HG03520 (cell line): ENCODE data around the gene YPEL2.
"Not testable (repeated sequence)": the region's sequence is repeated elsewhere in the genome, so short reads cannot be mapped to it uniquely, and the experiment has no call there.

Experiments
- ATAC-seq: cut with Tn5 transposase; IDR thresholded peaks from one replicate; pipeline ENCODE4 v1.9.1; 2021; ENCODE audit warnings: mild to moderate bottlenecking, moderate library complexity; ENCODE audit not compliant: unreplicated experiment

The YPEL2 gene, protein sequence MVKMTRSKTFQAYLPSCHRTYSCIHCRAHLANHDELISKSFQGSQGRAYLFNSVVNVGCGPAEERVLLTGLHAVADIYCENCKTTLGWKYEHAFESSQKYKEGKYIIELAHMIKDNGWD

DNA sequence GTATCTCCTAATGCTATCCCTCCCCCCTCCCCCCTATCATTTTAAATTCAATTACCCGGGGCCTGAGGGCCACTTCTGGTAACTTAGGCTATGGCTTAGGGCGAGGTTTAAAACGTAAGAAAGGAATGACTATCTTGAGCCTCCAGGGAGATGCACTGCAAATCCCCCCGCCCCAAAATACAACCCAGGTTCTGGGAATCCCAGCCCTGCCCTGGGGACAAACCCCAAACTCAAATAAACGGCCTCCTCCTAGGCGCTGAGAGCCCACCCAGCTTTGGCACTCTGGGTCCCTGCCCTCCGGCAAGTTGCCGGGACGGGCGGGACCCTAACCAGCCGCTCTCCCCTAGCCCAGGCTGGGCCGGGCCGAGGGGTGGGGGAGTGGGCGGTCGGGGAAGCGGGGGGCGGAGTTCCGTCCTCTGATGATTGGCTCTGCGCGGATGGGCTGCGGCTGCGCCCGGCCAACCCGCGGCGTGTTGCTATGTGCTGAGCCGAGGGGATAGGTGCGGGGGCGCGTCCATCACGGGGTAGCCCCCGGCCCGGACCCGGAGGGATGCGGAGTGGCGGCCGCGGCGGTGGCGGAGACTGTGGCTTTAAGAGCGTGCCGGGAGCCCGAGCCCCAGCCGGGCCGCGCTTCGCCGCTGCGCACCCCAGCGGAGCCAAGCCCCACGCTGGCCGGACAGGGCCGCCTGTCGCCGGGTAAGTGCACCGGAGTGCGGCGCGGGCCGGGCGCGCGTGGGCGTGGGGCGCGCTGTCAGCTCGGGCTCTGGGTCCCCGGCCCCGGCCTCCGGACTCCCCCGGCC is at the start of gene YPEL2:
TSS of gene YPEL2 (plus strand) at position 527 of the 800 bp plus-strand sequence. CDS start 21,755 bp downstream, outside the sequence.
- ATAC-seq: peak; percentile 93

DNA sequence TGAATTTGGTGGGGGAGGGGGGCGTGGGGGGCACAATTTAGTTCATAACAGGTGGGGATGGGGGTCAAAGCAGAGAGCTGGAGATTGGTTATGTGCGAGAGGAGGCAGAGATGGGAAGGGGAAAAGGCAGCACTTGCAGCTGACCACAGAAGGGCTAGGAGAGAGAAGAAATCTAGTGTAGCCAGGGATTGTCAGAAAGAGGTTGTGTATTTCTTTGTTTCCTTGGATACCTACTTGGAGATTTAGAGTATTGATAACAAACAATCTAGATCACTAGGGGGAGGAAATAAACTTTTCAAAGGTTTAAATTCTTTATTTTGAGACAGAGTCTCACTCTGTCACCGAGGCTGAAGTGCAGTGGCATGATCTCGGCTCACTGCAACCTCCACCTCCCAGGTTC is 47.1 kb upstream of the YPEL2 start:
- no peak for ATAC-seq

DNA sequence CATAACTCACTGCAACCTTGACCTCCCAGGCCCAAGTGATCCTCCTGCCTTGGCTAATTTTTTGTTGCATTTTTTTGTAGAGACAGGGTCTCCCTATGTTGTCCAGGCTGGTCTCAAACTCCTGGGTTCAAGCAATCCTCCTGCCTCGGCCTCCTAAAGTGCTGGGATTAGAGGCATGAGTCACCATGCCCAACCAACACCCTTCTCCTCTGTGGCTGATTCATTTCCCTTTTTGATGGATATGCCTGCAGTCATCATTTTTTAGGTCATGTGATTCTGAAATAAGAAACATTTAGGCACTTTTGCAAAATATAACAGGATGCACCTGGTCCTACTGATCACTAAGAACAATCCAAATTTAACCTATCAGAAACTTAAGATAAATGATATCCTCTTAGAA is 44.0 kb upstream of the YPEL2 start:
- no peak for ATAC-seq

DNA sequence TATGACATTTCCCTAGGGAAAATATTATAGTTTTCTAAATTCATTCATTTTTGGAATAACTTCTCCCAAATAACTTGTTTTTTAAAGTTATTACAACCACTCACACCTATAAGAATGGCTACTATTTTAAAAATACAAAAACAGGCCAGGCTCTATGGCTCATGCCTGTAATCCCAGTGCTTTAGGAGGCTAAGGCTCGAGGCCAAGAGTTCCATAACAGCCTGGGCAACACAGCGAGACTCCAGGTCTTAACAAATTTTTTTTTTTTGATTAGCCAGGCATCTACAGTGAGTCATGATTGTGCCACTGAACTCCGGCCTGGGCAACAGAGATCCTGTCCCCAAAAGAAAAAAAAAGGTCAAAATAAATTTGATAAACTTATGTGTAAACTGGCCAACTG is 43.6 kb upstream of the YPEL2 start:
- ATAC-seq: no peak

DNA sequence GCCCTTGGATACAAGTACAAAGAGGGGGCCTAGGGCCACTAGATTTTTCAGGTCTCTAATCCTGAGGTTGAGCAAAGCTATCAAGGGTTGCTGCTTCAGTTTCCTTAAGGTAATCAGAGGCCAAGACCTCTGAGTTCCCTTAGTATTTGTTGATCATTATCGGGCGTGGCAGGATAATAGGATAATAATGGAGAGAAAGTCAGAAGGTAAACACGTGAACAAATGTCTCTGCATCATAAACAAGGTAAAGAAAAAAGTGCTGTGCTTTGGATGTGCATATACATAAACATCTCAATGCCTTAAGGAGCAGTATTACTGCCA is 41.5 kb upstream of the YPEL2 start:
- ATAC-seq: no peak

DNA sequence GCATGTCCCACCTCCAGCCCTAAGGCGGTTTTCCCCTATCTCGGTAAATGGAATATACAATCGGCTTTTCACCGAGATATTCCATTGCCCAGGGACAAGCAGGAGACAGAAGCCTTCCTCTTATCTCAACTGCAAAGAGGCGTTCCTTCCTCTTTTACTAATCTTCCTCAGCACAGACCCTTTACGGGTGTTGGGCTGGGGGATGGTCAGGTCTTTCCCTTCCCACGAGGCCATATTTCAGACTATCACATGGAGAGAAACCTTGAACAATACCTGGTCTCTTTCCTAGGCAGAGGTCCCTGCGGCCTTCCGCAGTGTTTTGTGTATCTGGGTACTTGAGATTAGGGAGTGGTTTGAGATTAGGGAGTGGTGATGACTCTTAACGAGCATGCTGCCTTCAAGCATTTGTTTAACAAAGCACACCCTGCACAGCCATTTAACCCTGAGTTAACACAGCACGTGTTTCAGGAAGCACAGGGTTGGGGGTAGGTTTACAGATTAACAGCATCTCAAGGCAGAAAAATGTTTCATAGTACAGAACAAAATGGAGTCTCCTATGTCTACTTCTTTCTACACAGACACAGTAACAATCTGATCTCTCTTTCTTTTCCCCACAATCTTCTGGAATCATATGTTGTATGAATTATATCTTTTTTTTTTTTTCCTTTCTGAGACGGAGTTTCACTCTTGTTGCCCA is 41.0 kb upstream of the YPEL2 start:
- ATAC-seq: not testable (repeated sequence)

DNA sequence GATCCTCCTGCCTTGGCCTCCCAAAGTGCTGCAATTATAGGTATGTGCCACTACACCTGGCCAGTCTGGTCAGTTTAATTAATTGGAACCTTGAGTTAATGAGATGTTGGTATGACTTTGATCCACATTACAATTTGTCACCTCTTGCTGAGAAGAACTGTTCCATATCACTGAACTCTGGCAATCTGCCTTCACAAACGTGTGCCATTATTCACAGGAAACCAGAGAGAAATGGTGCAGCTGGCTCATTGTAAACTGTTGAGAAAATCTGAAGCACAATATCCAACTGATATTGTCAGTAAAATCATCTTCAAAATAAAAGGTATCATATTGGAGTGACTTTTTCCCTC is 39.3 kb upstream of the YPEL2 start:
- ATAC-seq: no peak

DNA sequence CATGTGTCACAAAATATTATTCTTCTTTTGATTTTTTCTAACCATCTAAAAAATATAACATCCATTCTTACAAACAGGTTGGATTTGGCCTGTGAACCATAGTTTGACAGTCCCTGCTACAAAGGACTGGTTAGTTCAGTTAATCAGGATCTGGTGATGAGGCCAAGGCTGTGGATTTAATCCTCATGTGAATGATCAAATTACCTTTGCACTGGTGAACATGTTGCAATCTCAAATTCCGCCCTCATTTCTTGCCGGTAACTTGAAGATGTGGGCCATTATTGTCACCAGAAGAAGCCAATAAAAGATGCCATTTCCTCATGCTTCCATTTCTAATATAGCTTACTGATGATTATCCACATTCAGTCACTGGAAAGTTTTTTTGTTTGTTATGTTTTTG is 35.3 kb upstream of the YPEL2 start:
- no peak for ATAC-seq

DNA sequence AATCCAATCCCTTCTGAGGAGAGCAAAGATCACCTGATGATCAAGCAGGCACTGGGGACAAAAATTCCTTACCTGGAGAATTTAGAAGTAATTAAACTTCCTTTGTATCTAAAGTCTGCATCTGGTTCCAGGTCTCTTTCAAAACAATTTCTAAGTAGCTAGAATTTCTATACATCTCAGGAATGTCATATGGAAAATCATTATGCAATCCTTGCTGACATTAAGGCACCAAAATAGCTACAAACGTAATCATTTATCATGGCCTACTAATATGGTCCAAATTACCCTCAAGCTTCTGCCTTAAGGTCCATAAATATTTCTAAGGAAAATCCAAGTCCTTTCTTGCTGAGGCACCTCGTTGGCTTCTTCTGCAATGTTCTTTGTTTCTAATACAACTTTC is 32.9 kb upstream of the YPEL2 start:
- no peak for ATAC-seq

DNA sequence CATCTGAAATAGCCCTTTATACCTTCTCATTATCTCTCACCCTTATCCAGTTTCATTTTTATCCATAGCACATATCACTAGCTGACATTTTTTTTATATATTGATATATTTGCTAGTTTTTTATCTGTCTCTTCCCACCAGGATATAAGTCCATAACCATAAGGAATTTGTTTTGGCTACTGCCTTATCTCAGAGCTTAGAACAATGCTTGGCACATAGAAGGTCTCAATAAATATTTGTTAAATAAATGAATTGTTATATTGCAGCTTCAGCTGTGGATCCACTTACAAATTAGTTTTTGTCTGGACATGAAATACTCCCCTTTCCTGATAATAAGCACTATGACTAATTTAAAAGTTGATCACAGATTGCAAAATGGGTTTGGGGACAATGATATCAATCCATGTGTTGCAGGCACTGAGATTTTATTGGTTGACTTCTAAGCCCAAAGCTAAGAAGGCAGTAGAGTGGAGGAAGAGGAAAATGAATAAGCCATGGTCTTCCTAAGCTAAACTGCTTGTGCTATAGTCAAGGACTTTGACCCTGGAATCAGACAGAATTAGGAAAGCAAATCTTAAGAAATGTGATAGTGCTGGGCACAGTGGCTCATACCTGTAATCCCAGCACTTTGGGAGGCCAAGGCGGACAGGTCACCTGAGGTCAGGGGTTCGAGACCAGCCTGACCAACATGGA is 31.9 kb upstream of the YPEL2 start:
- no peak for ATAC-seq

DNA sequence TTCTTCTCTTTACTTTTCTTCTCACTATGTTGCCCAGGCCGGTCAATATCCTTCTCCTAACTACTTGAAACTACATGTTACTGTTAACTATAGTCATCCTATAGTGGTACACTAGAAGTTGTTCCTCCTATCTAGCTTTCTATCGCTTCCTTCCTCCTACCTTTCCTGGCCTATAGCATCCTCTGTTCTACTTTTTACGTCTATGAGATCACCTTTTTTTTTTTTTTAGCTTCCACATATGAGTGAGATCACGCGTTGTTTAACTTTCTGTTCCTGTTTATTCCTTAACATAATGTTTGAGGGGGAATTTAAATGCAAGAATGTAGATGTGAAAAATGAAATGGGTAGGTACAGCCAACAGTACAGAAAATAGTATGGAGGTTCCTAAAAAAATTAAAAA is 30.5 kb upstream of the YPEL2 start:
- ATAC-seq: no peak

DNA sequence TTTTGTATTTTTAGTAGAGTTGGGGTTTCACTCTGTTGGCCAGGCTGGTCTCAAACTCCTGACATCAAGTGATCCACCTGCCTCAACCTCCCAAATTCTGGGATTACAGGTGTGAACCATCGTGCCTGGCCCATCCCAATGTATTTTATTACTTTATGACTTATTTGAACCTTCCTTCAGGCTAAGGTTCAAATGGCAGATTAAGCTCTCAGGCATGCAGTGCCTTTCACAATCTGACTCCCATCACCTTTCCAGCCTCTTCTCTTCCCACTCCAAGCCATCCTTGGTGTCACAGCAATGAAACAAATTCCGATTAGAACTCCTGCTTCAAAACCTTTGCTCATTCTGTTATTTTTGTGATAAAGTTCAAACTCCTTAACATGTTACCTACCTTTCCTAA is 26.6 kb upstream of the YPEL2 start:
- ATAC-seq: no peak

DNA sequence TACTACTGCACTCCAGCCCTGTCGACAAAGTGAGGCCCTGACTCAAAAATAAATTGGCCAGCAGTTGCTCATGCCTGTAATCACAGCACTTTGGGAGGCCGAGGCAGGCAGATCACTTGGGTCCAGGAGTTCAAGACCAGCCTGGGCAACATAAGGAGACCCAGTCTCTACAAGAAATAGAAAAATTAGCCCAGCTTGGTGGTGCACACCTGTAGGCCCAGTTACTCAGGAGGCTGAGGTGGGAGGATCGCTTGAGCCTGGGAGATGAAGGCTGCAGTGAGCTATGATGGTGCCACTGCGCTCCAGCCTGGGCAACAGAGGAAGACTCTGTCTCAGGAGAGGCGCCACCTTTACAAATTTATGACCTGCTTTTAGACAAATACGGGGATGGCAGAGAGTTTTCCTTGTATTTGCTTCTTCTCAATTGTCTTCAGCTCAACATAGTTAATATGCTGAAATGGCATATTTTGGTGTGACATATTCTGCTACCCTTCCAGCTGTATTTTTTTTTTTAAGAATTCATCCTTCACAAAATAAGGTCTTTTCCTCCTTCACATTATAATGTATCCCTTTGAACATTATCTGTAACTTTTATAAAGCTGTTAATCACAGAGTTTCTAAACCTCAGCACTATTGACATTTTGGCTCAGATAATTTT is 21.1 kb upstream of the YPEL2 start:
- ATAC-seq: no peak

DNA sequence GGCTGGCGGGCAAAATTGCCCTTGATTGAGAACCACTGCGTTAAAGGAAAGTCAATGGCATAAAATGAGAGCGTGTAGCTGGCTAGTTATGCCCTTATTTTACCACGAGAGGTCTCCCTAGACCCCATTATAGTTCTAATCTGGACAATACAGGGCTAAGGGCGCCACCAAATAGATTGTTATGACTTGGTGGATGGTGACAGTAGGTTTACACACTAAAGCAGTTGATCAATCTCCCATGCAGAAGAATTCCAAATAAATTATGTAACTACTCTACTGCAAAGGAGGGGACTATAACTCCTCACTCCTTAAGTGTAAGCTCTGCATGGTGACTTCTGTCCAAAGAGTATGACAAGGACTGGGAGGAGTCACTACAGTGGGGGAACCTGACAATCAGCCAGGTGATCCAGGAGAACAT is 20.4 kb upstream of the YPEL2 start:
- ATAC-seq: peak; percentile 46

DNA sequence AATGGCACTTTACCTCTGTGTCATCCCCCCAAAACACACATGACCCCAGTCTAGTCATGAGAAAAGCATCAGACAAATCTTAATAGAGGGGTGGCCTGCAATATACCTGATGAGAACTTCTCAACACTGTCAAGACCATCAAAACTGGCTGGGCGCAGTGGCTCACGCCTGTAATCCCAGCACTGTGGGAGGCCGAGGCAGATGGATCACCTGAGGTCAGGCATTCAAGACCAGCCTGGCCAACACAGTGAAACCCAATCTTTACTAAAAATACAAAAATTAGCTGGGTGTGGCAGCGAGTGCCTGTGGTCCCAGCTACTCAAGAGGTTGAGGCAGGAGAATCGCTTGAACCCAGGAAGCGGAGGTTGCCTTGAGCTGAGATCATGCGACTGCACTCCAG is 19.9 kb upstream of the YPEL2 start:
- not testable (repeated sequence) for ATAC-seq

DNA sequence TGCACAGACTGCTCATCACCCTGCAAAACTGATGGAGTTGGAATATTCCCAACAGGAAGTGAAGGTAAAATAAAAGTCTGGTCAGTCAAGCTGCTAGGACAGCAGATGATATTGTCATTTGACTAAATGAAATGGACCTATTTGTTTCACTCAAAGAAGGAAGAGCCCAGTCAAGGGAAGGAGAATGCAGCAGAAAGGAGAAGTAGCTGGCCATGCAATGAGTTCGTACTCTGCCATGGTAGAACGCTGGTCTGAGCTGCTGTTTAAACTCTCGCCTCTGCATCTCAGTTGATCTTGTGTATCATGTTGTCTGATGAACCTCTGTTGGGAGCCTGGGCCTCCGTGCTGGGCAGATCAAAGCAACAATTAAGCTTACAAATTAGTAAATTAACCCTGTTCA is 15.6 kb upstream of the YPEL2 start:
- no peak for ATAC-seq

DNA sequence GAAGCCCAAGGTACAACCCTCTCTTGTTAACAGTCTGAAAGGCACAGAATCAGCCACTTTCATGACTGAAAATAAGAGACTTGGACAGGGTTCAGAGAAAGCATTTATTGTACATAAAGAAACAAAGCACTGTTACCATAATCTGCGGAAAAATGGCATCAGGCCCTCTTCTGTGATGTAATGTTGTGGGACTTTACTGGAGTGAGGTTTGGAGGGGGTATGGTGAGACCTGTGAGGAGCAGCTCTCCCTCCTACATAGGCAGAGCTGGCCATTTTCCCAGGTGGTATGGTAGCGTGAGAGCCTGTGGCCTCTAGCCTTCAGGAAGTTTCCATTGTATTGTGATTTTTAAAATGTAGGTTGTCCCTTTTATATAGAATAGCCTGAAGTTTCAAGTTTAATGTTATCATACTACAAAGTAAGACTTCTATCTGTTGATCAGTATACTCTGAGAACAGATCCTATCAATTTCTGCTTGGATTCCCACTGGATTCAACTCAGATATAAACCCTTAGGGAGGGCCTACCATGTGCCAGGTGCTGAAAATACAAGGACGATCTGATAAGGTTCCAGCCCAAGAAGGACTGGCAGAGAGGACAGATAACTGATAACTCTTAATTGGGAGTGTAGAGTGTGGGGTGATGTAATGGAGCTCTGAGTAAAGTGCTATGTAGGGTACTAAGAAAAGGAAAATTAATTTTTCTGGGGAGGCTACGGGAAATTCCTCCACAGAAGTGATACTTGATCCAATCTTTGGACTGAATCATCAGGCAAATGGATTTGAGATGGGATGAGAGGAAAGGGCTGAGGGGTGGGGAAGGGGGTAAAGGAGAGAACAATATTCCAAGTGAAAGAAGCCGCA is 4.1 kb upstream of the YPEL2 start:
- no peak for ATAC-seq

DNA sequence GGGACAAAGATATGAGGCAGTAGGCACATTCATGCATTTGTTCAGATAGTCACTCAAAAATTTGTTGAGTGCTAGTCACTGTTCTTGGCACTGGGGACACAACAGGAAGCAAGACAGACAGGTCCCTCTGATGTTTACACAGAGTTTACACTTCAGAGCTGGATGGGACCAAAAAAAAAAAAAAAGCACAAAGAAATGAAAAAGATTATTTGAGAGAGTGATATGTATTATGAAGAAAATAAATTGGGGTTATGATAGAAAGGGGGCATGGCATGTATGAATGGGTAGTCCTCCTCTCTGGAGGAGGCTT is 3.5 kb upstream of the YPEL2 start:
- no peak for ATAC-seq

DNA sequence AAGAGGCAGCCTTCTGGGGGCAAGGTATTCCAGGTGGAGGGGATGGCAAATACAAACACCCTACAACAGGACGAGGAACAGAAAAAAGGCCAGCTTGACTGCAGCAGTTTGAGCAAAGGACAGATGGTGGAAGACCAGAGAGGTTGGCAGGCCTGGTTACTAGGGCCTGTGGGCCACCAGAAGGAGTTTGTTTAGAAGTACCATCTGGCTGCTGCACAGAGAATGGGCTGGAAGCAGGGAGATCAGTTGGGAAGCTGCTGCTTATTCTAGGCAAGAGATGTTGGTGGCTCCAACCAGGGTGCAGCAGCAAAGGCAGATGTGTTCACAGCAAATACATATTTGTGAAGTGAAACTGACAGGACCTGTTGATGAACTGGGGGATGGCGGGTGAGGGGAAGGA is 2.9 kb upstream of the YPEL2 start:
- no peak for ATAC-seq

DNA sequence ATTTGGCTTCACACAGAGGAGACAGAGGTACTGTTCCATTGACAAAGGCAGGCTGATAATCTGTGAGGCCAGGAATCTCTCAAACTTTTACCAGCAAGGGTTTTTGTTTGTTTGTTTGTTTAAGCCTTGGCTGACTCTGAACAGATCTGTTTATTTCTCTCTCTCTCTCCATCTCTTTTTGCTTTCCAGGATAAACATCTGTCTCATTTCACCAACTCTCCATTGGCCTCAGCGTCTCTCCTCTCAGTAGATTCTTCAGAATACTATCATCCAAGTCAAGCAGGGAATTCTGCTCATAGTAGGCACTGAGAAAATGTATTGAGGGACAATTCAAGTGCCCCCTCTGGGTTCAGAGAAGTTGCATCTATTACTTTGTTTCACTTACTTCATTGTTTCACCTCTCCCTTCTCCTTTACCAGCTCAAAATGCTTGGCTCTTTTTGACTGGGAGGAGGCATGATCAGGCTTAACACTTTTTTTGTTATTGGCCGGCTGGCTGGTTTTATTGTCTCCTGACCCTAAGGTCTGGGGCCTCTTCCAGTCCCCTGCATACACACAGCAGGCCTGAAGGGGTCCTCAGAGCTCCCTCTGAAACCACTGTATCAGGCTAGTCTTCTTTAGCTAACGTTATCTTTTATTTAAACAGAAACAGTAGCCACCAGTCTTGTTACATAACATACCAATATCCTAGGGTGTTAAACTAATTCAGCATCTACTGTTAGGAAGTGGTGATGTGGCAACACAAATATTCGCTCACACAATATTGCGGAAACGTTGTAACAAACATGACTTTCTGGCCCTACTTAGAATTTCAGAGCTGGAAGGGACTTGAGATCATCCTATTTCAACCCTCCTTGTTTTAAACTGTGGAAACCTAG is 2.0 kb upstream of the YPEL2 start:
- ATAC-seq: no peak
